GM20000 (cell line): ENCODE measurements around the gene DDX24.

Experiments
- DNase-seq: peaks from one replicate; pipeline ENCODE4 v3.0.0; 2012; ENCODE audit warnings: low spot score
- TF ChIP-seq, protein P1 (sequence below): IDR thresholded peaks from 2 replicates; pipeline ENCODE4 v1.5.1; 2012; ENCODE audit warnings: mild to moderate bottlenecking, control low read depth; ENCODE audit errors: extremely low read depth, missing control alignments

The DDX24 gene, protein sequence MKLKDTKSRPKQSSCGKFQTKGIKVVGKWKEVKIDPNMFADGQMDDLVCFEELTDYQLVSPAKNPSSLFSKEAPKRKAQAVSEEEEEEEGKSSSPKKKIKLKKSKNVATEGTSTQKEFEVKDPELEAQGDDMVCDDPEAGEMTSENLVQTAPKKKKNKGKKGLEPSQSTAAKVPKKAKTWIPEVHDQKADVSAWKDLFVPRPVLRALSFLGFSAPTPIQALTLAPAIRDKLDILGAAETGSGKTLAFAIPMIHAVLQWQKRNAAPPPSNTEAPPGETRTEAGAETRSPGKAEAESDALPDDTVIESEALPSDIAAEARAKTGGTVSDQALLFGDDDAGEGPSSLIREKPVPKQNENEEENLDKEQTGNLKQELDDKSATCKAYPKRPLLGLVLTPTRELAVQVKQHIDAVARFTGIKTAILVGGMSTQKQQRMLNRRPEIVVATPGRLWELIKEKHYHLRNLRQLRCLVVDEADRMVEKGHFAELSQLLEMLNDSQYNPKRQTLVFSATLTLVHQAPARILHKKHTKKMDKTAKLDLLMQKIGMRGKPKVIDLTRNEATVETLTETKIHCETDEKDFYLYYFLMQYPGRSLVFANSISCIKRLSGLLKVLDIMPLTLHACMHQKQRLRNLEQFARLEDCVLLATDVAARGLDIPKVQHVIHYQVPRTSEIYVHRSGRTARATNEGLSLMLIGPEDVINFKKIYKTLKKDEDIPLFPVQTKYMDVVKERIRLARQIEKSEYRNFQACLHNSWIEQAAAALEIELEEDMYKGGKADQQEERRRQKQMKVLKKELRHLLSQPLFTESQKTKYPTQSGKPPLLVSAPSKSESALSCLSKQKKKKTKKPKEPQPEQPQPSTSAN

DNA sequence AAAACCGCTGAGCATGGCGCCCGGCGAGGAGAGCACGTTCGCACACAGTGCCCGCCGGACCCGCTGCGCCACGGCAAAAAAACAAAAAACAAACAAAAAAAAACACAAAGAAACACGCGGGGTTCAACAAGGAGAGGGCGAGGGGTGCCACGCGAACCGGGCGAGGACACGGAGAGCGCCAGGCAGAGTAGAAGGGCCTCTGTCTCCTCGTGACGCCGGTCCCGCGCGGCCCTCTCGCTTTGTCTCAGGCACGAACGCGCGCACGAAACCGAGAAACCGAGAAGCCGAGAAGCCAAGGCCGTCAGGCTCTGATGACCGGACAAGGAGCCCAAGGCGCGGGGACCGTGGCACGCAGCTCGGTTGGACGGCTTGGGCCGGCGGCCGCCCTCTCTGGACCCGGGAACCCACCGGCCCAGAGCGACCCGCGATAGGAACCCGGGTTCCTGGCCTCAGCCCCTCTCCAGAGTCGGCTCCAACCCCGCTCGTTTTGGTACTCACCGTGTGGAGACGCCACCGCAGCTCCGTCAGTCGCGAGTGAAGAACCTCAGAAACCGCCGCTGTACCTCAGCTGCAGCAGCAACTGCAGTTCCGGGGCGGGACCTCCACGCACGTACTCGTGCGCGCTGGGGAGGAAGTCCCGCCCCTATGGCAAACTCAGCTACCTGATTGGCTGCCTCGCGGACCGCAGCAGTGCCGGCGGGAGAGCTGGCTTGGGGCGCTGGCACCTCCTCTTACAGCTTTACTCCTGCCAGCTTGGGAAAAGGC lies at the start of gene DDX24, which contains the start of gene IFI27L1:
Gene DDX24 (minus strand): TSS at position 582 of the 765 bp plus-strand sequence. CDS start 1,460 bp downstream, outside the sequence.
Gene IFI27L1 (plus strand): TSS at position 690 of the 765 bp plus-strand sequence. CDS start 15,628 bp downstream, outside the sequence.
- TF ChIP-seq, protein P1, sequence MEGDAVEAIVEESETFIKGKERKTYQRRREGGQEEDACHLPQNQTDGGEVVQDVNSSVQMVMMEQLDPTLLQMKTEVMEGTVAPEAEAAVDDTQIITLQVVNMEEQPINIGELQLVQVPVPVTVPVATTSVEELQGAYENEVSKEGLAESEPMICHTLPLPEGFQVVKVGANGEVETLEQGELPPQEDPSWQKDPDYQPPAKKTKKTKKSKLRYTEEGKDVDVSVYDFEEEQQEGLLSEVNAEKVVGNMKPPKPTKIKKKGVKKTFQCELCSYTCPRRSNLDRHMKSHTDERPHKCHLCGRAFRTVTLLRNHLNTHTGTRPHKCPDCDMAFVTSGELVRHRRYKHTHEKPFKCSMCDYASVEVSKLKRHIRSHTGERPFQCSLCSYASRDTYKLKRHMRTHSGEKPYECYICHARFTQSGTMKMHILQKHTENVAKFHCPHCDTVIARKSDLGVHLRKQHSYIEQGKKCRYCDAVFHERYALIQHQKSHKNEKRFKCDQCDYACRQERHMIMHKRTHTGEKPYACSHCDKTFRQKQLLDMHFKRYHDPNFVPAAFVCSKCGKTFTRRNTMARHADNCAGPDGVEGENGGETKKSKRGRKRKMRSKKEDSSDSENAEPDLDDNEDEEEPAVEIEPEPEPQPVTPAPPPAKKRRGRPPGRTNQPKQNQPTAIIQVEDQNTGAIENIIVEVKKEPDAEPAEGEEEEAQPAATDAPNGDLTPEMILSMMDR = no peak
- DNase-seq = peak; percentile 95

DNA sequence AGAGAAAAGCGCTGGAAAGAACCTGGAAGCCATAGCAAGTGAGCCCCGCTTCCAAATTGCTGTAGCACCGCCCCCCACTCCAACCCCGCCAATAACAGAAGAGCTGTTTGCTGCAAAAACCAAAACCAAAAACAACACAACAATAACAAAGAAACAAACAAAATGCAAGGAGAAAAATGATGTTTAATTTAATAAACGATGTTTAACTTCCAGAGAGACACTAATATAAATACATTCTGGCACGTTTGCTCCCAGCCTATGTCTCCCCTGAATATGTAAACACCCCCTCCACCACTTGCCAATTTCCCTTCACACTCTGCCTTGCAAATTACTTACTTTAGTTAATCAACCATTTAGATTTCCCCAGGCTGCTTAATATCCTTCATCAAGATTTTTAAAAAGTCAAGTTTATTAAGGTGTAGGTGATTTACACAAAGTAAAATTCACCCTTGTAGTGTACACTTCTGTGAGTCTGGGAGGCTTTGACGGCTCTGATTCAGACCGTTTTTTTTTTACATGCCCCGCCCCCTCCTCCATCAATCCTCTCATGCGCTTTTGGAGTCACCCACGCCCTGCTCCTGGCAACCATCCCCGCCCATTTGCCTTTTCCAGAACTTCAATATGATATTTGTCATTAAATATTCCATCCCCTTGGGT lies 48.9 kb upstream of the DDX24 start:
- TF ChIP-seq, protein P1 = no peak
- peak; percentile 33 for DNase-seq

DNA sequence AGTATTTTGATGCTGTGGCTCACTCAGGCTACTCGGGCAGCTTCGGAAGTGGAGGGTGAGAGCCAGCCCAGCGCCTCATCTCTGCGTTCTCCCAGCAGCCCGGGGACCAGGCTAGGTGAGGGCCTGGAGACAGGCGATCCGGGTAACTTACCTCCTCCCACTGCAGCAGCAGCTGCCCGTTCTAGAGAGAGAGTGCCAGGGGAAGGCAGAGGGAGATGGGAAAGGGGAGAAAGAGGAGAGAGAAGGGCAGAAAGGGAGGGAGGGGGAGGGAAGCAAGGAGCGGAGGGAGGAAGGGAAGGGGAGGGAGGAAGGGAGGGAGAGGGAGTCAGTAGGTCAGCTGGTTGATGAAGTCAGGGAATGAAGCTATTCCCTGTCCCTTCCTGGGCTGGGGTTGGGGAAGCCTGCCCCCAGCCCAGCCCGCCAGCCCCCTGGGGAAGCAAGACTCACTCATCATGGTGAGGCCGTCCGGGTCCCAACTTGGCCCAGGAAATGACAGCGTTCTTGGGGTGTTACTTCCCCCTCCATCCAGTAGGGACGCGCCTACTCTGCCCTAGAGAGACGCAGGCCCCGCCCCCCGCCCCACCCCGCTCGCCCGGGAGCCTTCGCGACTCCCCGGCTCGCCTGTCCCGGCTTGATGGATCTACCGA lies 48.2 kb upstream of the DDX24 start, which contains the start of gene IFI27L2:
Gene IFI27L2 (minus strand): TSS at position 494 of the 647 bp plus-strand sequence. CDS start 40 bp downstream, at position 454.
- TF ChIP-seq, protein P1 = peak; percentile 1
- DNase-seq = peak; percentile 89

DNA sequence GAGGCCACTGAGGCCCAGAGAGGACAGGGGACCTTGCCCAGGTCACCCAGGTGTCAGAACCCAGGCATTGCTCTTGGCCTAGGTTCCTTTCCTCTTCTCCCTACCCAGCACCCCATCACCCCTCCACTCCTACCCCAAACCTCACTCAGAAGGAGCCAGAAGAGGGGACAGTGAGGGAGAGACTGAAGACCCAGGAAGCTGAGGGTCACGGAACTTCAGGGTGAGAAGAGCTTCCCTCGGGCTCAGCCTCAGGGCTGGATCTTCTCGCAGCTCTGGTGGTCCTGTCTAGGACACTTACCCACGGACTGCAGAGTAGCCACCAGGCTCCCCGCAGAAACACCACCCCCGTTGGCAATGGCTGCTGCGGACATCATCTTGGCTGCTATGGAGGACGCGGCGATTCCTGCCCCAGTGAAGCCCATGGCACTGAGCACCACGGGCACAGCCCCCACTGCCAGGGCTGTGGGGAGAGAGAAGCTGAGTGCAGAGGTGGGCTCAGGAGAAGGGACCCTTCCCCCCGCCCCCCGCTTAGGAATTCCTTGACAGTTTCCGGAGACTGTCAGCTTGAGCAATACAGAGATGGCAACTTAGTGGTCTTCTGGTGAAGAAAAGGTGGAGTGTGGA lies 47.3 kb upstream of the DDX24 start:
- TF ChIP-seq, protein P1 = no peak

DNA sequence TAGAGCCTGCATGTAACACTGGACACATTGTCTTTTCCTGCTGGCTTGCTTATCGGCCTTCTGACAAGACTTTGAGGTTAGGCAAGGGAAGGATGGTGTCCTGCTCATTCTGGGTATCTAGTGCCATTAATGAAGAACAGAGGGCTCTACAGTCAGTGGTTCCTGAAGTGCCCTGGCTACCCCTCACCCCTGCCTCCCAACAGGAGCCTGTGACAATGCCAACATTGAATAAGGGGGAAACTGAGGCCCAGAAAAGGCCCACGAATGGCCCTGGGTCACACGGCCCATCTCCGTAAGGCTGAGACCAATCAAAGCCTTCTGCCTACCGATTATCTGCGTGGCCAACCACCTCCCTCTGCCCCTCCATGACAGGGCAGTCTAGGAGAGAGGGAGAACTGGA lies 46.3 kb upstream of the DDX24 start:
- TF ChIP-seq, protein P1 = no peak

More for the DNA sequence above, 47.3 kb upstream of the DDX24 start:
- no peak for DNase-seq

DNA sequence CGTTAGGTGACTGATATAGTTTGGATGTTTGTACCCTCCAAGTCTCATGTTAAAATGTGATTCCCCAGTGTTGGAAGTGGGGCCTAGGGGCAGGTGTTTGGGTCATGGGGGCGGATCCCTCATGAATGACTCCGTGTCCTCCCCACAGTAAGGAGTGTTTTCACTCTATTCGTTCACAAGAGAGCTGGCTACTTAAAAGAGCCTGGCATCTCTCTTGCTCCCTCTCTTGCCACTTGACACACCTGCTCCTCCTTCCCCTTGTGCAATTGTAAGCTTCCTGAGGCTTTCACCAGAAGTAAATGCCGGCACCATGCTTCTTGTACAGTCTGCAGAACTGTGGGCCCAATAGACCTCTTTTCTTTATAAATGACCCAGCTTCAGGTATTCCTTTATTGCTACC lies 45.8 kb upstream of the DDX24 start:
- TF ChIP-seq, protein P1 = no peak
- DNase-seq = no peak

More for the DNA sequence above, 46.3 kb upstream of the DDX24 start:
- DNase-seq = no peak
